ENCODE data around the gene ANKRD40CL.

The ANKRD40CL gene

GRCh38 chr17:50785946-50786570 lies 18.7 kb upstream of the ANKRD40CL start:
- no peak for DNase-seq

- DNase-seq, result no peak
These were observed 17.8 kb upstream of the ANKRD40CL start for GRCh38 chr17:50785126-50785525.

GRCh38 chr17:50783905-50784304 lies 16.6 kb upstream of the ANKRD40CL start:
- no peak for DNase-seq

DNA sequence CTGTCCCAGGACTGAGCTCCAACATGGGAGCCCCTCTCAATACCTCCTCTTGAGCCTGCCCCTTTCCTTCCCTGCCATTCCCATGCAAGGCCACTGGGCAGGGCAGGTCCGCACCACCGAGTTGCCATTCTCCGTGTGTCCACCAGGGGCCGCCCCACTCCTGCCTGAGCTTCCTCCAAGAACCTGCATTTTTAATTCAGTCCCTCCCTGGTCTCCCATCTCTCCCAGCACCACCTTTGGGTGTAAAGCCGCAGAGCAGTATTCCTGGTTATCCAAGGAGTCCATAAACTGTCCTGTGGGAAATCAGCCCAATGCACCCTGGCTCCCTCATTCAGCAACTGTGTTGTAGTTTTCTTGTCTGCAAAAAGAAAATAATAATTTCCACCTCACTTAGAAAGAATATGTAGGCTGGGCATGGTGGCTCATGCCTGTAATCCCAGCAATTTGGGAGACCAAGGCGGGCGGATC lies 15.9 kb upstream of the ANKRD40CL start:
- DNase-seq, result peak; percentile 80

- no peak for DNase-seq
These were observed 13.8 kb upstream of the ANKRD40CL start for GRCh38 chr17:50781167-50781566.

DNA sequence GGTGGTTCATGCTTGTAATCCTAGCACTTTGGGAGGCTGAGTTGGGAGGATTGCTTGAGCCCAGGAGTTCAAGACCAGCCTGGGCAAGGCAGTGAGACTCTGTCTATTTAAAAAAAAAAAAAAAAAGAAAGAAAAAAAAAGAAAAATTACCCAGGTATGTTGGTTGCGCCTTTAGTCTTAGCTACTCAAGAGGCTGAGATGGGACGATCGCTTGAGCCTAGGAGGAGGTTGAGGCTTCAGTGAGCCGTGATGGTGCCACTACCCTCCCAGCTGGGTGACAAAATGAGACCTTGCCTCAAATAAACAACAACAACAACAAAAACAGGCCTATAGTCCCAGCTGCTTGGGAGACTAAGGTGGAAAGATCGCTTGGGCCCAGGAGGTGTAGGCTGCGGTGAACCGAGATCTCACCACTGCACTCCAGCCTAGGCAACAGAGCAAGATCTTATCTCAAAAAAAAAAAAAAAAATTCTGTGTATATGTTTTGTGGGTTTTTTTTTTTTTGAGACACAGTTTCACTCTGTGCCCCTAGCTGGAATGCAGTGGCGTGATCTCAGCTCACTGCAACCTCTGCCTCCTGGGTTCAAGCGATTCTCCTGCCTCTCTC lies 12.5 kb upstream of the ANKRD40CL start:
- DNase-seq, result peak; percentile 13

DNA sequence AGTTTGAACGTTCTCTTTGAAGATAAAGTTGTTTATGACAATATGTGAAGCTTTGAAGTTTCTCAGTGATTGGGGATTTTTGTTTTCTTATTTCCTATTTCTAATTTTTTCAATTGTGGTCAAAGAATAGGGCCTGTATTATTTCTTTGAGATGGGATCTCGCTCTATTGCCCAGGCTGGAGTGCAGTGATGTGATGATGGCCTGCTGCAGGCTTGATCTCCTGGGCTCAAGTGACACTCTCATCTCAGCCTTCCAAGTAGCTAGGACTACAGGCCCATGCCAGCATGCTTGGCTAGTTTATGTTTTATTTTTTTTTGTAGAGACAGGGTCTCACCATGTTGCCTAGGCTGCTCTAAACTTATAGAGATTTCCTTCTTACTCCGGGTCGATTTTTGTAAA lies 11.7 kb upstream of the ANKRD40CL start:
- DNase-seq, result no peak

DNA sequence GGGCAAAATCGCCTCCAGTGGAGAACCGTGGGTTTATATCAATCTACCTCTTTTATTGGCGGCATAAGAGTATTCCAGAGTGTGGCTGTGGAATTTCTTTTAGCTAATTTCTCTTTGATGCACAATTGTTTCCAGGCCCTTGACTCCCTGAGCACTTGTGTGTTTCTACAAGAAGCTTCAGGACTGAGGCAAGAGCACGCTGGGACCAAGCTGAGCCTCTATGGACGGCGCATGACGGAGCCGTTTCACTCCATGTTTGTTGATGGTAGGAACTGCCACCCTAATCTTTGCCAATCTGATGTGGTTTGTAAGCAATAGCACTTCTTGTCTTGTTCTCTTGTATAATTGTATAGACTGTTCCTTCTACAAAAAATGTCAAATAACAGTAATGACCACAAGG lies 11.2 kb upstream of the ANKRD40CL start:
- DNase-seq, result no peak

DNA sequence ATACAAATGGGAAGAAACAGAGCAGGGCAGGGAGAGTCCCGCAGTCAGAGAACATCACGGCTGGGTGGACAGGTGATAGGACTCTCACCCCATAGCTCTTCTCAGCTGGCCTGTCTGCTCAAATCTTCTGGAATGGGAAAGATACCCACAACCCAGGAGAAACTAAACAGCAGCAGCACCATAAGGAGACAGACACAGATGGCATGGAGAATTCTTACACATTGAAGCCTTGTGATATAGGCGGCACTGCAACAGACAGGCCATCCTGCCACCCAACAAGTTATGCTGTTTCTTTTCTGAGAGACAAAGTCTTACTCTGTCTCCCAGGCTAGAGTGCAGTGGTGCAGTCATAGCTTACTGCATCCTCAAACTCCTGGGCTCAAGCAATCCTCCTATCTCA lies 8.6 kb upstream of the ANKRD40CL start:
- no peak for DNase-seq

GRCh38 chr17:50774225-50774803 lies 7.0 kb upstream of the ANKRD40CL start:
- DNase-seq, result no peak

GRCh38 chr17:50771991-50772785 lies 4.9 kb upstream of the ANKRD40CL start:
- DNase-seq, result no peak

GRCh38 chr17:50770346-50770745 lies 3.0 kb upstream of the ANKRD40CL start:
- no peak for DNase-seq

- no peak for DNase-seq
These were observed 2.6 kb upstream of the ANKRD40CL start for GRCh38 chr17:50769884-50770283.

GRCh38 chr17:50768346-50768761 lies 1.0 kb upstream of the ANKRD40CL start:
- no peak for DNase-seq

- DNase-seq, result no peak
These were observed 288 bp downstream of the ANKRD40CL start for GRCh38 chr17:50767030-50767429.

DNA sequence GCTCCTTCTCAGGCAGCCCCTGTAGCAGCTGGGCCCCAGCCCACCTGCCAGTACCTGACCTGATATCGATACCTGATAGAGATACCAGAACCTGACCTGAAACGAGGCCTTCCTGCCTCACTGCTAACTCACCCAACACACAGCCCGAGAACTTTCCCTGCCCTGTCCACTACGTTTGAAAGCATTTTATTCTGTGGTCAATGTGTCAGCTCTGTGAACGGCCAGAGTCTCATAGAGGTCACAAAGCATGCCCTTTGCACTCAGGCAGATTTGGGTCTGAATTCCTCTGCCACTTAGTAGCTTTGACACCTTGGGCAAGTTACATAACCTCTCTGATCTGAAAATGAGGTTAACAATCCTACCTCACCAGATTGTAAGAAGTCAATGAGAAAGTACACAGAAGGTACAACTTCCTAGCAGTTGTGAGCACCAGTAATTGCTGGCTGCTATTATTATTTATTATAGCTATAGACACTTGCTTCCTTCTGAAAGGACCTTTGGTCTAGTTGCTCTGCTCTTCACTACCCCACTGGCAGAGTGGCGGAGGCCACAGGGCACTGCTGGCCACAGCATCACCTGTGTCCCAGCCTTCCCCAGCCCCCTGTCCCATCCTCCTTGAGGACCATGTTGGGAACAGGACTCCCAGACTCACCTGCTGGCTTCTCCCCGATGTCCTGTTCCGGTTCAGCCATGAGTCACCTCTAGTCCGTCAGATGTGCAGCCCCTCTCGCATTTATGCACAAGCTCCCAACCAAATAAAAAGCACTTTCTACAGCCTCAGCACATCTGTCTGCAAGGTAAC lies 895 bp downstream of the ANKRD40CL start:
- no peak for DNase-seq

DNA sequence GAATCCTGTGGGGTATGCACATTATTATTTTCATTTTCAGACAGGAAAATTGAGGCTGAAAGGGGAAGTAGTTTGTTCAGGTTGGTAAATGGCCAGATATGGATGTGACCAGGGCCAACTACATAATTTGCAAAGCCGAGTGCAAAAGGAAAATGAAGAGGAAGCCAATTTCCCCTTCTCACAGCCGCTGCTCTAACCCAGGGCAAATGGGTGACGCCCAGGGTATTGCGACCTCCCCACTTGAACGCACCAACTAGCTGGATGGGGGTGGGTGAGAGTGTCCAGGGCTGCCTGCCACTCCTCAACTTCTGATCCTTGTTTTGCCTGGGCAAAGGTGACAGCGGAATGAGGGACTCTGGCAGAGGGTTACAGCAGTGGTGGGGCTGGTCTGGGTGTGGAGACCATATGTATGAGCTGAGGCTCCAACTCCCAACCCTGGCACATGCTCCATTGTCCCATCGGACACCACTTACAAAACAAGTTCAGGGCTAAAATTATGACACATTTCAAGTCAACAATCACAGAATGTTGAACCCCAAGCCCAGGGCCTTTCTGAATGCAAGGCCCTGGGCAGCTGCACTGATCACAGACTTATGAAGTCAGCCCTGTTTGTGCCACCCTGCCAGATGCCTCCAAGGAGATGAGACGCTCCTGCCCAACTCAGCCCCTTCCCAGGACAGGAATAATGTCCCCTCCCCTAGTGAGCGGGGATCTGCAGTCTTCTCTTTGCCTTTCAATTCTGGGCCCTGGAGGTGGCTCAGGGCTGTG lies 1.7 kb downstream of the ANKRD40CL start:
- DNase-seq, result no peak

- no peak for DNase-seq
These were observed 2.6 kb downstream of the ANKRD40CL start for GRCh38 chr17:50764734-50765149.

DNA sequence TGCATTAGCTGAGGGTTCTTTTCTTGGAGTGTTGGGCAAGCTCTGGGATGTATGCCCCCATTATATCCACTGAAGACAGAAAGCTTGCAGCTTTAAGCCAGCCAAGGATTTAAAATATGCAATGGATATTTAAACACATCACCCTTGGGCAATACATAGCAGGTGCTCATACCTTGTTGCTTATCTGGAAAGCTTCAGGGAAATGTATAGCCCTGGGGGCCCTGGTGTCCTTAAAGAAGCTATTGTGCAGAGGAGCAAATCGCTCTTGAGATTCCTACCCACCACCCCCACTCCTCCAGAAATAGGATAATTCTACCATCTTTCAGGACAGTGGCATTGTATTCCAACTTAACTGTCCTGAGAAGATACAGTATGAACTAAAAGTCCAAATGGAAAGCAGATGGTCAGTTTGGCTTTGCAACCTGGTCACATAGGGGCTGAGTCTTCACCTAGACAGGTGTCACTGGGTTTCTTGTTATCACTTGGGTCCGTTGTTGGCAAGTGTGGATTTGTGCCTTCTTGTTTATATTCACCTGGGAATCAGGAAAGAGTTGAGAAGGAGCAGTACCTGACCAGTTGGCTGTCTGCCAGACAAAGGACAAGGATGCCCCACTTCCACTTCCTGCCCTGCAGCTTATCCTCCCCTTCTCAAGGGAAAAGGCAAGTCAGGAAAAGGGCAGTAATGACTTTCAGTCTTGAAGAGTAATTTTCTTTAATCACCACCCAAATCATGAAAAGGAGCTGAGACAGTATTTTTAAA lies 3.4 kb downstream of the ANKRD40CL start:
- DNase-seq, result no peak

- DNase-seq, result no peak
These were observed 5.1 kb downstream of the ANKRD40CL start for GRCh38 chr17:50762177-50762576.

GRCh38 chr17:50758989-50759544 lies 8.3 kb downstream of the ANKRD40CL start:
- DNase-seq, result no peak
